ENCODE data around the gene COL25A1. TPM values are rescaled to one million over a fixed set of nuclear protein-coding genes. Genes with fewer than 3 reads are reported as not detected.

Gene COL25A1
- total and polyA plus RNA-seq, 2 donors (not counting 3 experiments of a cell fraction or from before 2014, with no cell fraction given): 0.21 to 3.5 TPM

DNA sequence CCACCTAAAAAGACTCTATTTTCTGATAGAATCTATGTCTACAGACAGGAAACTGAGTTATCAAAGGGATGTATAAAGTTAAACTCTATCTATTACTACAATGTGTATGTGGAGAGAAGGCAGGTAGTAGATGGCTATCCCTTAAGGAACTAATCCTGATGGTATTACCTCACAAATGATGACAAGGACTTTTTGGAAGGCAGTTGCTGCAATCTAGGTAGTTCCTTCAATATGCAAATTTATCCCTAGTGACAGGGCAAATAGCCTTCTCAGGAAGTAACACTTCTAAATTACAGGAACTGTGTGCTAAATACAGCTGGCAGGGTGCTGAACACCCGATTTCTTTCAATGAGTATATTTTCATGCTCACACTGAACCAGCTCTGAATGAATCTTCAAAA, 177.4 kb downstream of the COL25A1 start:
- no TSS peak for BruUV-seq (replicated peaks)
- dilution Hi-C loops (cut with MboI; ENCODE audit: extremely low pct_ligation_motif_present, low sequenced_read_pairs) (no loop called here), intact Hi-C loops (cut with micrococcal nuclease) (no loop called here)
- no peaks in the 10 kb centered on the region for H4K20me1 ChIP-seq (replicated peaks; ENCODE audit: control insufficient read depth, extremely low read depth, insufficient read depth, low read length)
- FAIRE-seq (no peak), DNase-seq (ENCODE audit: low read depth, low spot score) (no peak)
- no peaks in the 10 kb centered on the region for H3K36me3 ChIP-seq (ENCODE audit: control insufficient read depth in 2 of 2, extremely low read depth in 1 of 2, insufficient read depth in 2 of 2, low read length in 2 of 2)
- no peaks in the 10 kb centered on the region for H3K9me3 ChIP-seq (replicated peaks; ENCODE audit: control insufficient read depth, insufficient read depth, low read length)
- POLR2A ChIA-PET: no interaction called here
- no peaks in the 10 kb centered on the region for H3K4me1 ChIP-seq (ENCODE audit: control insufficient read depth, extremely low read depth, insufficient read depth, low read length)
- no peak overlapping the region for H3K9ac ChIP-seq (replicated peaks; ENCODE audit: extremely low read depth, insufficient read depth, low read length)
- H3K79me2 ChIP-seq (ENCODE audit: control insufficient read depth, insufficient read depth, low read length): no peaks in the 10 kb centered on the region
- H3K4me3 ChIP-seq (replicated peaks in 1 of 3; ENCODE audit: insufficient read depth in 1 of 3, low read depth in 1 of 3, low read length in 3 of 3): no peak overlapping the region
- H3K27me3 ChIP-seq (ENCODE audit: control insufficient read depth in 2 of 2, insufficient read depth in 2 of 2, low read length in 2 of 2): no peaks in the 10 kb centered on the region
- no peak overlapping the region for H3K4me2 ChIP-seq (ENCODE audit: insufficient read depth, low read length)
- H2AFZ ChIP-seq (ENCODE audit: low read depth, low read length): no peak overlapping the region
- H3K9me1 ChIP-seq (replicated peaks; ENCODE audit: control insufficient read depth, extremely low read depth, insufficient read depth, low read length): no peaks in the 10 kb centered on the region
- CTCF ChIA-PET: no interaction called here
- H3K27ac ChIP-seq (ENCODE audit: insufficient read depth, low read depth, low read length): no peak overlapping the region
- no peak for TF ChIP-seq EZH2 (IDR thresholded peaks at IDR 0.05; ENCODE audit: borderline replicate concordance, low read depth, low read length, severe bottlenecking)
- TF ChIP-seq MYC (IDR thresholded peaks at IDR 0.05; ENCODE audit: low read depth, low read length): no peak
- TF ChIP-seq MAX (IDR thresholded peaks at IDR 0.05; ENCODE audit: insufficient read depth, insufficient read length): no peak

DNA sequence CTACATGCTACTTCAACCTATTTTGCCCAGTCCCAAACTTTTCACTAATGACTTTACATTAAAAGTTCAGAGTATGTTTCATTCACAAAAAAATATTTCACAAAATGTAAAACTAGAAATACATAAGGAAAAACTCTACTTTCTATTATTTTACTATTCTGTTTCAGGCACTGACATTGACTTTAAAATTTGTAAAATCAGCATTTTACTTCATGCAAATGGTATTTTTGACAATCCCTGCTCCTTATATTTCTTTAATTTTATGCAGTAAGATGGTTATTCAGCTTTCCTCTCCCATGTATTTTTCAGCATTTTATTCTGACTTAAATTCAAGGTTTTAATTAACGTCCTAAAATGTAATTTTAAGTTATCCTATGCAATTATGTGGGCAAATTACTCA, 178.5 kb downstream of the COL25A1 start:
- intact Hi-C loops (cut with micrococcal nuclease): no loop called here
- dilution Hi-C loops (cut with MboI; ENCODE audit: extremely low pct_ligation_motif_present, low sequenced_read_pairs): no loop called here
- no peak for FAIRE-seq
- Histone ChIP-seq H3K9ac (replicated peaks; ENCODE audit: extremely low read depth, insufficient read depth, low read length) (no peak overlapping the region), H3K79me2 (ENCODE audit: control insufficient read depth, insufficient read depth, low read length) (no peaks in the 10 kb centered on the region), H3K4me1 (ENCODE audit: control insufficient read depth, extremely low read depth, insufficient read depth, low read length) (no peaks in the 10 kb centered on the region), H3K4me2 (ENCODE audit: insufficient read depth, low read length) (no peak overlapping the region), H3K36me3 (ENCODE audit: control insufficient read depth in 2 of 2, extremely low read depth in 1 of 2, insufficient read depth in 2 of 2, low read length in 2 of 2) (no peaks in the 10 kb centered on the region), H3K4me3 (replicated peaks in 1 of 3; ENCODE audit: insufficient read depth in 1 of 3, low read depth in 1 of 3, low read length in 3 of 3) (no peak overlapping the region), H4K20me1 (replicated peaks; ENCODE audit: control insufficient read depth, extremely low read depth, insufficient read depth, low read length) (no peaks in the 10 kb centered on the region), H2AFZ (ENCODE audit: low read depth, low read length) (no peak overlapping the region), H3K9me3 (replicated peaks; ENCODE audit: control insufficient read depth, insufficient read depth, low read length) (no peaks in the 10 kb centered on the region), H3K27me3 (ENCODE audit: control insufficient read depth in 2 of 2, insufficient read depth in 2 of 2, low read length in 2 of 2) (no peaks in the 10 kb centered on the region), H3K9me1 (replicated peaks; ENCODE audit: control insufficient read depth, extremely low read depth, insufficient read depth, low read length) (no peaks in the 10 kb centered on the region), H3K27ac (ENCODE audit: insufficient read depth, low read depth, low read length) (no peak overlapping the region)
- ChIA-PET CTCF (interaction anchor here (1.0 kb wide), 1 partner anchor 9 kb away, joined by 3 read pairs; no protein-coding TSS in a partner anchor), POLR2A (no interaction called here)
- BruUV-seq (replicated peaks): no TSS peak
- TF ChIP-seq POLR2A (IDR thresholded peaks at IDR 0.05; ENCODE audit: low read depth, low read length) (no peak), GATA2 (IDR thresholded peaks at IDR 0.05; ENCODE audit: insufficient read depth, insufficient read length, low read depth, low read length) (no peak), JUN (IDR thresholded peaks at IDR 0.05; ENCODE audit: borderline replicate concordance, insufficient read depth, insufficient read length, low read depth) (no peak), EZH2 (IDR thresholded peaks at IDR 0.05; ENCODE audit: borderline replicate concordance, low read depth, low read length, severe bottlenecking) (no peak), MAX (IDR thresholded peaks at IDR 0.05; ENCODE audit: insufficient read depth, insufficient read length) (no peak), FOS (IDR thresholded peaks at IDR 0.05; ENCODE audit: borderline replicate concordance, insufficient read depth, low read length) (no peak), POLR2AphosphoS5 (IDR thresholded peaks at IDR 0.05; ENCODE audit: insufficient read depth, low read depth, low read length) (no peak), CTCF (IDR thresholded peaks at IDR 0.05; ENCODE audit: extremely low read depth in 1 of 2, insufficient read depth in 1 of 2, low read depth in 1 of 2, low read length in 2 of 2) (no peak)
- no peak for DNase-seq (ENCODE audit: low read depth, low spot score)
